Breast epithelium (tissue), 3 donors: ENCODE measurements around the gene LPP.

Source experiments
- CTCF ChIP-seq, 3 donors: fragments of 450-650 bp; IDR thresholded peaks; one replicate each; pipeline ENCODE4 v1.5.1; 2016 to 2017; ENCODE audit warnings: antibody characterized with exemption in 3 of 3, mild to moderate bottlenecking in 3 of 3, moderate library complexity in 3 of 3
- POLR2A ChIP-seq: fragments of 450-650 bp; IDR thresholded peaks from one replicate; pipeline ENCODE4 v1.6.1; 2016; ENCODE audit warnings: antibody characterized with exemption, mild to moderate bottlenecking, moderate library complexity
- POLR2AphosphoS5 ChIP-seq, 3 donors: sonication (generic); formaldehyde crosslinking; IDR thresholded peaks; one replicate each; pipeline ENCODE4 v1.6.1; 2017; ENCODE audit warnings: antibody characterized with exemption in 3 of 3

DNA sequence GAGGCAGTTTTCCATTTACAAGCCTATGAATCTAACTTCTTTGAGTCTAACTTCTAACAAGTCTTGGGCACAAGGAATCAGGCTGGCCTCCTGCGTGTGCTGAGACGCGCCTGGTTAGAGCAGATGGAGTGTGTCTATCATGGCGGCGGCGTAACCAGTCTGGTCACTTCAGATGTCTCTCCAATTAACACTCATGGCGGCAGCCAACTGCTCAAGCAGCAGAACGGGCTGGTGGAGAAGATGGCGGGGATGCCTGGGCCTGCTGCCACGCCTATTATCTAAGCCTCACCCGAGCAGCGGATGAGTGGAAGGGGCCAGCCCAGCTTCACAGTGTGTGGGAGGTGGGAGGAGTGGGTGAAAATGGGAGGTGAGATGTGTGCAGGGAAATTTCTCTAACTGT, 771.4 kb downstream of the LPP start:
- TF ChIP-seq CTCF (IDR thresholded peaks at IDR 0.05) (no peak), POLR2A (no peak), POLR2AphosphoS5 (IDR thresholded peaks at IDR 0.05) (no peak)
